ENCODE data around the gene NPY4R2. TPM values are rescaled to one million over a fixed set of nuclear protein-coding genes. Genes with fewer than 3 reads are reported as not detected.

NPY4R2 gene
- total and polyA plus RNA-seq, 8 donors: 0.38 to 10.1 (median 1.3) TPM; not detected in 4

Other genes with a start within 250 kb of the NPY4R2 start
- 10 to 100 TPM; 37.4 to 41.5 TPM for gene SYT15B, start 155.1 kb upstream of the NPY4R2 start, total RNA-seq
- 10 to 100 TPM in 1 of 6 donors, 1 to 10 TPM in 5; 3.3 to 18.4 (median 5.7) TPM for gene SYT15B, start 155.1 kb upstream of the NPY4R2 start, polyA plus RNA-seq (ENCODE audit: insufficient read length in 6 of 6)
- gene FAM25C, start 81.1 kb downstream of the NPY4R2 start, total RNA-seq: not detected
- gene FAM25C, start 81.1 kb downstream of the NPY4R2 start, polyA plus RNA-seq (ENCODE audit: insufficient read length in 6 of 6): not detected

Data from left lung (tissue), 8 donors.